Stimulated activated effector memory CD8-positive, alpha-beta T cell treated with anti-CD3 and anti-CD28 coated beads, Interleukin-12 subunit alpha, Interleukin-12 subunit beta, amount 100 ng/mL, for 72 hours (primary cell): ENCODE measurements around the gene KRT6A.
"Not testable (repeated sequence)": the region's sequence is repeated elsewhere in the genome, so short reads cannot be mapped to it uniquely, and the experiment has no call there.

Experiments
- ATAC-seq: fragments of 150-1000 bp; cut with Tn5 transposase; 2 replicates; pipeline ENCODE4 v1.10.0; 2021
- DNase-seq, 2 donors: peaks; one replicate each; pipeline ENCODE4 v3.0.0; 2021 to 2022; ENCODE audit warnings: low spot score in 2 of 2
- H3K27ac Mint-ChIP-seq: one replicate; pipeline ENCODE4 v1.8.0; 2022; ENCODE audit warnings: mild to moderate bottlenecking, mixed read lengths
- H3K36me3 Mint-ChIP-seq: one replicate; pipeline ENCODE4 v1.8.0; 2022; ENCODE audit warnings: mild to moderate bottlenecking, mixed read lengths
- H3K4me1 Mint-ChIP-seq: one replicate; pipeline ENCODE4 v1.8.0; 2022; ENCODE audit warnings: mixed read lengths
- H3K4me3 Mint-ChIP-seq: one replicate; pipeline ENCODE4 v1.8.0; 2022; ENCODE audit warnings: mild to moderate bottlenecking, mixed read lengths
- H3K9me3 Mint-ChIP-seq: one replicate; pipeline ENCODE4 v1.8.0; 2022; ENCODE audit warnings: mixed read lengths

KRT6A gene

DNA sequence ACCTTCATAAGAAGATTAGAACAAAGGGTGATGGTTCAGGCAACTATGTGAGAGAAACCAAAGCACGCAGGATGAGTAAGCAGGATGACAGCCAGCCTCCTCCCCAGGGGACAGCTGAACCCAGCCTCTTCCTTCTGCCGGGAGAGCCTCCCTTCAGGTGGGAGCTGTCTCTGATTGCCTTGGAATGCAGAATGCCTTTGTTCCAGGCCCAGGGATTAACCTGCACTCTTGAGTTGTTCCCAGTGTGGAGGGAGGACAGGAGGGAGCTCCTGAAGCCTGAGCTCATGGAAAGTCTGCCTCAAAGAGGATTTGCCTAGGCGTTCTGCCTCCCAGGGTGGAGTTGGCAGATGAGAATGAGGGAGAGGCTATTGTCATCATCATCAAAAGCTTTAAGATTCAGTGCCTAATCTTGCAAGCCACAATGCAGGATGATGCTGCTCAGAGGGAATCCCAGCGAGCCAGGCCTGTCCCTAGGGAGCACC, 3.6 kb upstream of the KRT6A start:
- ATAC-seq (no peak), DNase-seq (no peak)
- Mint-ChIP-seq H3K9me3 (no peaks in the 10 kb centered on the region), H3K36me3 (no peaks in the 10 kb centered on the region), H3K4me3 (no peak overlapping the region), H3K4me1 (peaks cover 5% of the 10 kb centered on the region), H3K27ac (no peak overlapping the region)

DNA sequence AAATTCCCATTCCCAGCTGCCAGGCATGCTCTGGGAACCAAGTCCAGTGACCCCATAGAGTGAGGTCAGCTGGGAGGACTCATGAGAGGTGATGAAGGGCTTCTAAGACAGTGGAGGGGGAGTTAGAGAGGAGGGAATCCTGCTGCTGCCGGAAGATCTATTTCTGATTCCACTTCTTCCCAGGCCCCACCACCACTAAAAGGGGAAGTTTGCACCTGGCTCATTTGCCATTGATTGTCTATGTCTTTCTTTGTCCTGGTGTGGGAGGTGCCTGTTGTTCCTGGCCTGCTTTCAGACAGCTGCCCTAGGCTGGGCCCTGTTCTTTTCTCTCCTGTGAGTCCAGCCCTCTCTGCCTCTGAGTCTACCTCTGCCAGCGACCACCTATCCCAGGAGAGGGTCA, 3.0 kb upstream of the KRT6A start:
- H3K27ac Mint-ChIP-seq, result no peak overlapping the region
- DNase-seq, result no peak
- no peaks in the 10 kb centered on the region for H3K36me3 Mint-ChIP-seq
- peaks cover 5% of the 10 kb centered on the region for H3K4me1 Mint-ChIP-seq
- ATAC-seq, result no peak
- no peaks in the 10 kb centered on the region for H3K9me3 Mint-ChIP-seq
- no peak overlapping the region for H3K4me3 Mint-ChIP-seq

DNA sequence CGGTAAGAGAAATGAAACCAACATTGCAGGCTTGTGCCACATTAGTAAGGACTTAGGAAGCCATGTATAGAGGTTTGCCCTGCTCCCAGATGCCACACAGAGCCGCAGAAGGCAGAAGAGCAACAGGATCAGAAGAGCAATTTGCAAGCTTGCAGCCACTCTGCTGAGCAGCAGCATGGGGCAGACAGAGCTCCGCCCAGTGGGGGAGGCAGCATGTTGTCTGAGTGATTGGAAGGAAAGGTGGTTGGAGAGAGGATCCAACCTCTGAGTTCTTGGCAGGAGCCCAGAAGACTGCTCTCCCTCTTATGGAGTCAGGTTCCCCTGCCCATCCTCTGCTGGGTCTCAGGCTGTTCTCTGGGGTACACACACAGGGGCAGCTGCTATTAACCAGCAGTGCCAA, 2.3 kb upstream of the KRT6A start:
- H3K9me3 Mint-ChIP-seq, result no peaks in the 10 kb centered on the region
- ATAC-seq, result no peak
- H3K36me3 Mint-ChIP-seq, result no peaks in the 10 kb centered on the region
- peaks cover 5% of the 10 kb centered on the region for H3K4me1 Mint-ChIP-seq
- no peak for DNase-seq
- no peak overlapping the region for H3K27ac Mint-ChIP-seq
- no peak overlapping the region for H3K4me3 Mint-ChIP-seq

DNA sequence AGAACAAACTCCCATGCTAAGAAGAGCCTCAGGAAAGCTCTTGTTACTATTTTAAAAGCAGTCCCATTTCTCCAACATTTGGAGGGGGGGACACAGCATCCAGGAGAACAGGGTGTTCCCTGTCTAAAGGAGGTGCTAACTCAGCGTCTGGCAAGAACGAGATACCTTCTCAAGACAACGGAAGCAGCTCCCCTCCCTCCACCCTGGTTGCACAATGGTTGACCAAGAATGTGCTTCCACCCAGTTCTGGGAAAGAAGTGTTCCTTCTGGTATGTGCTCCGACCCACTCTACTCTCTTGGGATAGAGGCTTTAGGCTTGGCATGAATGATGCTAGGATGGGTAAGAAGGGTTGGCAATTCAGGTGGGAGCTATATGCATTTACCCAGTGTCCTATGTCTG, 1.5 kb upstream of the KRT6A start:
- H3K36me3 Mint-ChIP-seq, result no peaks in the 10 kb centered on the region
- no peak for DNase-seq
- peaks cover 5% of the 10 kb centered on the region for H3K4me1 Mint-ChIP-seq
- no peak overlapping the region for H3K27ac Mint-ChIP-seq
- H3K4me3 Mint-ChIP-seq, result no peak overlapping the region
- no peak for ATAC-seq
- no peaks in the 10 kb centered on the region for H3K9me3 Mint-ChIP-seq

DNA sequence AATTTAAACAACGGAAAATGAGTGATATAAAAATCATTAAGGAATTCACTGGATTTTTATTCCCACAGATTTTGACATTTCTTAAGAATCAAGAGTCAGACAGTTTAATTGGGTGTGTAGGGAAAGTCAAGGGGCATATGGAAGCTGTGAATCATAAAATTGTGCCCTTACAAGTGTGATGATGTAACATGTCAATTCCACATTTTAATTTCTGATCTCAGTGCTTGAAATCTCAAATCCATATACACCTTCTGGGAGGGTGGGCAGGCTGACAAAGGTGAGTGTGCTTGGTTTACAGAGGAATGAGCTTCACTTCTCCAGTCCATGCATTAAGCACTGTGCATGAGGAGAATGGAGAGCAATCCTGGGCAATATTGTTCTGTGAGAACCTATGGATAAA, 1.0 kb upstream of the KRT6A start:
- H3K4me1 Mint-ChIP-seq, result peaks cover 5% of the 10 kb centered on the region
- no peaks in the 10 kb centered on the region for H3K36me3 Mint-ChIP-seq
- ATAC-seq, result no peak
- H3K9me3 Mint-ChIP-seq, result no peaks in the 10 kb centered on the region
- no peak overlapping the region for H3K4me3 Mint-ChIP-seq
- no peak overlapping the region for H3K27ac Mint-ChIP-seq
- DNase-seq, result no peak

DNA sequence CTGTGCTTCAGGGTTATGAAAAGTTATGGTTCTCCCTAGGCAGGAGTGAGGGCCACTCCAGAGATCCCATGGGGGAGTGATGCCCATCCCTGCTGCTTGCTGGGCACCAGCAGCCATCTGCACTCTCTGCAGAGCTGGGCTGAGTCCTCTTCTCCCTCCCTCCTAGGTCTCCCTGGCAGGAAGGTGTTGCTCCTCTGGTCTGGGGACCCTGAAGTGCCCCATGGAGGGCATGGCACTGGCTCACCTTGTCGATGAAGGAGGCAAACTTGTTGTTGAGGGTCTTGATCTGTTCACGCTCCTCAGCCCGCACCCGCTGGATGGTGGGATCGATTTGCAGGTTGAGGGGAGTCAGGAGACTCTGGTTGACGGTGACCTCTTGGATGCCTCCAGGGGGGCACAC, 652 bp downstream of the KRT6A start:
- not testable (repeated sequence) for DNase-seq, H3K4me3 Mint-ChIP-seq, H3K9me3 Mint-ChIP-seq, ATAC-seq, H3K36me3 Mint-ChIP-seq, H3K27ac Mint-ChIP-seq, H3K4me1 Mint-ChIP-seq

DNA sequence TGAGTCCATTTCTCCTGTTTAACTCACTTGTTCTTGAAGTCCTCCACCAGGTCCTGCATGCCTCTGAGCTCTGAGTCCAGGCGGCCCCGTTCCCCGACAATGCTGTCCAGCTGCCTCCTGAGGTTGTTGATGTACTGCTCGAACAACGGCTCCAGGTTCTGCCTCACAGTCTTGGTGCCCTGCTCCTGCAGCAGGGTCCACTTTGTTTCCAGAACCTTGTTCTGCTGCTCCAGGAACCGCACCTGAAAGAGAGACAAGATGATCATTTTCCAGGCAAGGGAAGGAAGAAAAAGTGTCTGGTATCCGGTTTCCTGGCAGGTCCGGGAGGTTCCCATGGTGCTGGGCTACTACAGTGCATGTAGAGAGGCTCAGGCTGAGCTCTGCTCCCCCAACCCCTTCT, 1.6 kb downstream of the KRT6A start:
- H3K27ac Mint-ChIP-seq, H3K36me3 Mint-ChIP-seq, DNase-seq, H3K4me3 Mint-ChIP-seq, ATAC-seq, H3K4me1 Mint-ChIP-seq, H3K9me3 Mint-ChIP-seq: not testable (repeated sequence)

DNA sequence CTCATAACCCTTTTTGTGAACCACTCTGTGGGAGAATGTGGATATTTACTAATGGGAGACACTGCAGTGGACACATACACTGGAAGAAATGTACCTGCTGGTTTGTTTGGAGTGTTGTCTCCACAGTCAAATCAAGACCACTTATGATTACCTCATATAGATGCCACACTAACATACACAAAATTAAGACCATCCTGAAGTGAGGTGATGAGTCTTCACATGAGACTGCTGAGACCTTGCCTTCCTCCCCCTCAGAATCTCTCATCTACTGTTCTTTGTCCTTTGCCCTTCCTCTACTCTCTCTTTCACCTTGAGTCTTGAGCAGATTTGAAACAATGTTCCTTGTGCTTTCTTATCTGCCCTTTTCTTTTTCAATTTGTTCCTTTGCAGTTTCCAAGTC, 4.3 kb downstream of the KRT6A start:
- DNase-seq, result no peak
- H3K36me3 Mint-ChIP-seq, result no peaks in the 10 kb centered on the region
- H3K4me3 Mint-ChIP-seq, result no peak overlapping the region
- H3K27ac Mint-ChIP-seq, result no peak overlapping the region
- no peak for ATAC-seq
- peaks cover 7% of the 10 kb centered on the region for H3K9me3 Mint-ChIP-seq
- H3K4me1 Mint-ChIP-seq, result no peaks in the 10 kb centered on the region

DNA sequence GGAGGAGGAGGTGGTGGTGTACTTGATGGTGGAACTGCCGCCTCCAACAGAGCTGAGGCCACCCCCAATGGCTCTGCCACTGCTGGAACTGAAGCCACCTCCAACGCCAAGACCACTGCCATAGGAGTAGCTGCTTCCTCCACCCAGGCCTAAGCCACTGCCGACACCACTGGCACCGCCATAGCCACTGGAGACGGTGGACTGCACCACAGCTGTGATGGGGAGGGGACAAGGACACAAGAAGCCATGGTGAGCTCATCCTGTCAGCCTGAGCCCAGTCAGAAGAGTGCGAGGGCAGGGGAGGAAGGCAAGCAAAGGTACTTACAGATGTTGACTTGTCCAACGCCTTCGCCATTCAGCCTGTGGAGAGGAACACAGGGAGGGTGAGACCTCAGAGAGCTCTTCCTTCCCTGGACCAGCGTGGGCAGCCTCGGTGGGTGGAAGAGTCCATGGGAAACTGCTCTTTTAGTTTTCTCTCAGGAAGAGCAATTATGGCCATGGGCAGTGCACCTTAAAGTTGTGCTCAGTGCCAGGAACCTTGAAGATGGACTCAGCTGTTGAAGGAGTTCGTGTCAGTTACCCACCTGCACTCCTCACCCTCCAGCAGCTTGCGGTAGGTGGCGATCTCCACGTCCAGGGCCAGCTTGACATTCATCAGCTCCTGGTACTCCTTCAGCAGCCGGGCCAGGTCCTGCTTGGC, 5.2 kb downstream of the KRT6A start:
- H3K36me3 Mint-ChIP-seq, H3K9me3 Mint-ChIP-seq, H3K4me1 Mint-ChIP-seq, H3K4me3 Mint-ChIP-seq, DNase-seq, H3K27ac Mint-ChIP-seq: not testable (repeated sequence)
- peak; percentile 28 for ATAC-seq

DNA sequence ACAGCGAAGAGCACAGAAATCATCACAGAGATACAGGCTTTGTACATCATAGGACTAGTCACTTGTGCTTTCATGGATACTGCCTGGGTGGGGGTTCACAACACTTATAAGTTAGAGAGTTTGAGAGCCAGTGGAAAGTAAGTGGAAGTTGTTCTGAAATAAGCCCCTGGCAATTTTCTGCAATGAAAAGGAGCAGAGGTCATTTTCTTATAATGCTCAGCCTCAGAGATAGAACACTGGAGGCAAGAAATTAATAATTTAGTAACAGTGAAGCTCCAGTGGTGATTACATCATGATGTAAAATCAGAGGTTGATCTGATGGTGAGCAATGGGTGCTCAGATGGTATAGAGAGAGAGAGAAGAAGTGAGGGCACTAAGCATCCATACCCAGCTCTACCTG, 5.8 kb downstream of the KRT6A start:
- H3K27ac Mint-ChIP-seq, result no peak overlapping the region
- DNase-seq, result no peak
- H3K4me1 Mint-ChIP-seq, result no peaks in the 10 kb centered on the region
- ATAC-seq, result no peak
- no peak overlapping the region for H3K4me3 Mint-ChIP-seq
- H3K9me3 Mint-ChIP-seq, result peaks cover 7% of the 10 kb centered on the region
- H3K36me3 Mint-ChIP-seq, result no peaks in the 10 kb centered on the region

DNA sequence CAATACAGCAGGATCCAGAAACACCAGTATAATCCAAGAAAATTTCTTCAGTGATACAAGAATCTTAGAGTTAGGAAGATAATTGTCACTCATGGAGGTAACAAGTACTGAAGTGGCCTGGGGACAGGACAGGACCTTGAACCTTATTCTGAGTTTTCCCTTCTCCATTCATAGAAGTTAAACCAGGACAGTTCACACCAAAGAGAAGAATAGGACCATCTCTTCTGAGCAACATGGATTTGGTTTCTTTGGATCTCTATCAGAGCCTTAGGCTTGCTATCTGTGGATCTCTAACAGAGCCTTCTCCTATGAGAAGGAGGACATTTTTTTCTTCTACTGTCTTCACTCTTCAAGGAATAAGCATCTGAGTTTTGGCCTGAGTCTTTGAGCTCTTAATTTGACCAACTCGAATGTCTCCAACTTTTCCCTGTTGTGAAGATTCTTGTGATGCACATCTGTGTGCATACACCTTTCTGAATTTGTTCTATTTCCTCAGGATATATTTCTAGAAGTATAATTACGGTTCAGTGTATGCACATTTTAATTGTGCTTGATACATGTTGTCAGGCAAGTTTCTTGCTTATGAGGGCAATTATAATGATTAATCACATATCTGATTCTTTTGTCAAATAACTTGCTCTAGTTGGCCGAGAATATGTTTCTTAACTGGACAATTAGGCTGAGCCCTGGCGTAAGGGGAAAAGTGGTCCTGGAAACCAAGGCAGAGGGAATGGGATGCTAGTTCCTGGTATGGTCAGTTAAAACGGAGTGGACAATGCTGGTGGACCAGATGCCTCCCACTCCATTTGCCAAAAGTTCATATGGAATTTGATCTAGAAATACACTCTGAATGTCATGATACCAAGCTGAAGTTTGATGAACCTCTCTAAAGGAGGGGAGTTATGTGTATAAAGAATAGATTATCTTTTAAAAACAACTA, 6.6 kb downstream of the KRT6A start:
- Mint-ChIP-seq H3K27ac (no peak overlapping the region), H3K4me1 (no peaks in the 10 kb centered on the region), H3K36me3 (no peaks in the 10 kb centered on the region), H3K9me3 (peaks cover 7% of the 10 kb centered on the region), H3K4me3 (no peak overlapping the region)
- DNase-seq, result no peak
- no peak for ATAC-seq

DNA sequence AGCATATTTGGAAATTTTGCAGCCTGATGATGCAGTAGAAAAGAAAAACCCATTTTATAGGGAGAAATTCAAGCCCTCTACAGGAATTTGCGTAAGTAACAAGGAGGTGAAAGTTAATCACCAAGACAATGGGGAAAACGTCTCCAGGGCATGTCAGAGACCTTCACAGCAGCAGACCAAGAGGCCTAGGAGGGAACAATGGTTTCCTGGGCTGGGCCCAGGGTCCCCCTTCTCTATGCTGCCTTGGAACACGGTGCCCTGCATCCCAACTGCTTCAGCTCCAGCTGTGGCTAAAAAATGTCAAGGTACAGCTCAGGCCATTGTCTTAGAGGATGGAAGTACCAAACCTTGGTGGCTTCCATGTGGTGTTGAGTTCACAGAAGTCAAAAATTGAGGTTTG, 13.0 kb downstream of the KRT6A start:
- peaks cover 5% of the 10 kb centered on the region for H3K9me3 Mint-ChIP-seq
- no peaks in the 10 kb centered on the region for H3K36me3 Mint-ChIP-seq
- no peak overlapping the region for H3K4me3 Mint-ChIP-seq
- DNase-seq (no peak), ATAC-seq (no peak)
- H3K27ac Mint-ChIP-seq, result no peak overlapping the region
- no peaks in the 10 kb centered on the region for H3K4me1 Mint-ChIP-seq

DNA sequence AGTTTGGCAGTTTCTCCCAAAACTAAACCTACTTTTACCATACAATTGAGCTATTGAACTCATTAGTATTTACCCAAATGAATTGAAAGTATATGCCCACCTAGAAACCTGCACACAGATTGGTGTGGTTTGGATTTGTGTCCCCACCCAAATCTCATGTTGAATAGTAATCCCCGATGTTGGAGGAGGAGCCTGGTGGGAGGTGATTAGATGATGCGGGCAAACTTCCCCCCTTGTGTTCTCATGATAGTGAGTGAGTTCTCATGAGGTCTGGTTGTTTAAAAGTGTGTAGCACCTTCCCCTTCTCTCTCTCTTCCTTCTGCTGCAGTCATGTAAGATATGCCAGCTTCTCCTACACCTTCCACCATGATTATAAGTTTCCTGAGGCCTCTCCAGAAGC, 15.4 kb downstream of the KRT6A start:
- H3K27ac Mint-ChIP-seq, result no peak overlapping the region
- H3K4me3 Mint-ChIP-seq, result no peak overlapping the region
- no peaks in the 10 kb centered on the region for H3K4me1 Mint-ChIP-seq
- H3K9me3 Mint-ChIP-seq, result peaks cover 3% of the 10 kb centered on the region
- ATAC-seq, result no peak
- no peaks in the 10 kb centered on the region for H3K36me3 Mint-ChIP-seq
- no peak for DNase-seq

DNA sequence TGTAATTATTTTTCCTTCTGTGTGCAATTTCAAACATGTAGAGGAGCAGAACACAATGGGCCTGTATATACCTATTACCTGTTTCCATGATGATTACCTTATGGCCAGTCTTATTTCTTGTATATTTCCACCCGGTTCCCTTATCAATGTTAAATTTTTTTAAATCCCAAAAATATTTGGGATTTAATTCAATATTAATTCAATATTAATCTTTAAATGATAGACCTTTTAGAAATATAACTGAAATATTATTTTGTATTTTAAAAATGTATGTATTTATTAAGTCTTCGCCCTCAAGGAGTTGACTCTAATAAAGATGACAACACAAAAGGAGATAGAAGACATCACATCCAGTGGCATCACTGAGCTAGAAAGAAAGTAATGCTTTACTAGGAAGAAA, 18.8 kb downstream of the KRT6A start:
- DNase-seq, result no peak
- Mint-ChIP-seq H3K4me3 (no peak overlapping the region), H3K9me3 (peaks cover 3% of the 10 kb centered on the region), H3K36me3 (no peaks in the 10 kb centered on the region), H3K4me1 (no peaks in the 10 kb centered on the region), H3K27ac (no peak overlapping the region)
- ATAC-seq, result no peak

DNA sequence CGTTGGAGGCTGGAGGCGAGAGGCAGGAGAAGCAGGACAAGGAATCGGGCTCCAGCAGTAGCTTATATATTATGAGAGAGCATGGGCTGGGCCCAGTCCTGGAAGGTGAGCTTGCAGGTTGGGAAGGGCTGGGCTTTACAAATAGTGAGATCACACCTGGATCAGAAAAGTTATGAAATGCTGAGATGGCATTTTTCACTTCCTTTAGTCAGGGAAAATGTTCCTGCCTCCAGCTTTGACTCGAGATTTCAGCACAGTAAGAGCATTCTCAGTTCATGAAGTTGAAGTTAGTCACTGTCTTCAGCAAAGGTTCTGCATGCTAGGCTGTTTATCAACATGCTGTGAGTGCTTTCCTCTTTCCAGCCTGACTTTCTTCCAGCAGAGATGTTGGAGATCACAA, 19.3 kb downstream of the KRT6A start, which contains the start of gene KRT6C:
Gene KRT6C, minus strand, starts transcription at position 38 of the 400 bp plus-strand sequence. CDS start 68 bp downstream, outside the sequence.
- Mint-ChIP-seq H3K36me3 (no peaks in the 10 kb centered on the region), H3K4me1 (no peaks in the 10 kb centered on the region), H3K27ac (no peak within 1 kb of the TSS), H3K4me3 (no peak within 1 kb of the TSS), H3K9me3 (peaks cover 3% of the 10 kb centered on the region)
- DNase-seq (no peak), ATAC-seq (no peak)

DNA sequence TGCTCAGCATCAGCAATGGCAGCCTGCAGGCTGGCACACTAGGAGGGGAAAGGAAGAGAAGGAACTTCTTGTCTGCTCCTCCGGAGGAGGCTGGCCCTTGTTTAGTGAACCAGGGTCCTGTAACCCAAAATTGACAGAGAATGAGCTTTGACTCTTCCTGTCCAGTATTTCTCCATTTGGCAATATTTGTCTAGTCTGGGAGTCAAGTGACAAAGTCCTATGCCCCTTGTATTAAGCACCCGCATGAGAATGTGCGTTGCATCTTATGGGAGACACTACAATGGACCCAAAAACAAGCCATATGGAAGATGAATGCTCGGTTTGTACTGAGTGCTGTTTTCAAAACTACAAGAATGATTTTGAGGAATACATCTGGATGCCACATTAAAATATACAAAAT, 23.2 kb downstream of the KRT6A start:
- ATAC-seq (no peak), DNase-seq (no peak)
- H3K36me3 Mint-ChIP-seq, result no peaks in the 10 kb centered on the region
- H3K4me3 Mint-ChIP-seq, result no peak overlapping the region
- no peak overlapping the region for H3K27ac Mint-ChIP-seq
- H3K4me1 Mint-ChIP-seq, result no peaks in the 10 kb centered on the region
- no peaks in the 10 kb centered on the region for H3K9me3 Mint-ChIP-seq
